ENCODE measurements around the gene FBXO7. TPM values are rescaled to one million over a fixed set of nuclear protein-coding genes. Genes with fewer than 3 reads are reported as not detected.
A peak's percentile ranks its signal among the peaks of the same experiment; 100 is the strongest.

FBXO7 gene
- total and polyA plus RNA-seq, 9 of the 15 experiments (the other 6 are each of a cell fraction or from before 2014, with no cell fraction given): 34.0 to 162 (median 85.2) TPM

- TF ChIP-seq ZNF518B (CRISPR knock-in tag; IDR thresholded peaks at IDR 0.05) (no peak), LCOR (CRISPR knock-in tag; IDR thresholded peaks at IDR 0.05) (0 out of 2 replicates have a peak, but pooled peaks have one; percentile 24), CBFA2T3 (IDR thresholded peaks at IDR 0.05) (no peak)
These were observed 928 bp downstream of the FBXO7 start (continued) for GRCh38 chr22:32475468-32476010.

- H3K9me3 ChIP-seq (replicated peaks; ENCODE audit: control insufficient read depth, insufficient read depth, low read depth, low read length): no peaks in the 10 kb centered on the region
- BruUV-seq (replicated peaks): no TSS peak
- WGBS (ENCODE audit: insufficient coverage, low coverage, missing lambda C conversion rate): 1% methylated on average over 8 of the region's 8 CpGs
- no peak for ATAC-seq
- H3K4me2 ChIP-seq (ENCODE audit: insufficient read depth, low read length): peak overlapping the region; percentile 93
- ChIA-PET POLR2A (interaction anchor here (2.8 to 3.6 kb wide), 2 partner anchors 10 to 14 kb away, joined by 9 to 11 read pairs; no protein-coding TSS in a partner anchor), CTCF (ENCODE audit: low intra/inter-chr PET ratio) (no interaction called here)
- no peak overlapping the region for H2AFZ ChIP-seq (ENCODE audit: low read depth, low read length)
- H3K4me1 ChIP-seq (replicated peaks in 1 of 2; ENCODE audit: control insufficient read depth in 2 of 2, insufficient read depth in 2 of 2, low read length in 2 of 2): peaks cover 9 to 10% of the 10 kb centered on the region in 2 experiments; a peak in 4 of 5 replicates
- H3K9ac ChIP-seq (ENCODE audit: insufficient read depth in 1 of 2, low read depth in 2 of 2, low read length in 2 of 2): peak overlapping the region in 1 of 2 experiments; percentile 91; a peak in 3 of 4 replicates
- H3K27ac ChIP-seq (ENCODE audit: extremely low read depth, low read depth, low read length): peak overlapping the region; percentile 90; the same call in 2 of the 3 replicates
- peaks cover 21% of the 10 kb centered on the region for H4K20me1 ChIP-seq (replicated peaks; ENCODE audit: control insufficient read depth, insufficient read depth, low read length)
- no peaks in the 10 kb centered on the region for H3K27me3 ChIP-seq (ENCODE audit: control insufficient read depth in 2 of 2, insufficient read depth in 2 of 2, low read length in 2 of 2)
- no peak for DNase-seq (ENCODE audit: extremely low read depth in 1 of 4, low spot score in 3 of 4)
- H3K9me1 ChIP-seq (ENCODE audit: control insufficient read depth, insufficient read depth, low read length): no peaks in the 10 kb centered on the region
- in situ Hi-C loops (cut with MboI): no loop called here
- peak overlapping the region; percentile 80 for H3K4me3 ChIP-seq
- peaks cover 31% of the 10 kb centered on the region; the same call in 2 of the 3 replicates for H3K36me3 ChIP-seq (ENCODE audit: control insufficient read depth, insufficient read depth, low read length)
- intact Hi-C loops (cut with micrococcal nuclease): loop anchor here (2.0 kb wide), 1 partner anchor 42 kb away; no protein-coding TSS in a partner anchor
- no peak for FAIRE-seq
- peaks cover 68% of the 10 kb centered on the region for H3K79me2 ChIP-seq (ENCODE audit: control insufficient read depth, insufficient read depth, low read length)
- TF ChIP-seq ZFP36 (IDR thresholded peaks at IDR 0.05; ENCODE audit: low read depth, low read length, partially characterized antibody) (no peak), ZBTB34 (CRISPR knock-in tag; IDR thresholded peaks at IDR 0.05) (no peak), SREBF2 (CRISPR knock-in tag; IDR thresholded peaks at IDR 0.05) (no peak), ZNF830 (CRISPR knock-in tag; IDR thresholded peaks at IDR 0.05) (no peak), ARID1B (IDR thresholded peaks at IDR 0.05) (no peak), ZNF589 (CRISPR knock-in tag; IDR thresholded peaks at IDR 0.05; ENCODE audit: low read depth) (no peak), HNRNPL (IDR thresholded peaks at IDR 0.05; ENCODE audit: low read depth, low read length) (no peak), ZNF551 (CRISPR knock-in tag; IDR thresholded peaks at IDR 0.05) (no peak)
These were observed 1.9 kb downstream of the FBXO7 start for GRCh38 chr22:32476281-32477195.
